RPMI7951 (cell line): ENCODE measurements around the gene PAPOLG. TPM values are rescaled to one million over a fixed set of nuclear protein-coding genes. Genes with fewer than 3 reads are reported as not detected.
"Not testable (repeated sequence)": the region's sequence is repeated elsewhere in the genome, so short reads cannot be mapped to it uniquely, and the experiment has no call there.

Experiments used
- DNase-seq: peaks from one replicate; pipeline ENCODE4 v3.0.0-alpha.2; 2012; ENCODE audit warnings: low read depth
- total RNA-seq: library from RNA; depleted of rRNA; stranded (reverse); fragments of >200 nt; shearing (Covaris generic); gene quantifications from 2 replicates; pipeline ENCODE4 v1.2.3, GENCODE V29; 2014; rRNA removed

PAPOLG gene
- total RNA-seq, 1 experiment from 2014 or later: 14.8 TPM

DNA sequence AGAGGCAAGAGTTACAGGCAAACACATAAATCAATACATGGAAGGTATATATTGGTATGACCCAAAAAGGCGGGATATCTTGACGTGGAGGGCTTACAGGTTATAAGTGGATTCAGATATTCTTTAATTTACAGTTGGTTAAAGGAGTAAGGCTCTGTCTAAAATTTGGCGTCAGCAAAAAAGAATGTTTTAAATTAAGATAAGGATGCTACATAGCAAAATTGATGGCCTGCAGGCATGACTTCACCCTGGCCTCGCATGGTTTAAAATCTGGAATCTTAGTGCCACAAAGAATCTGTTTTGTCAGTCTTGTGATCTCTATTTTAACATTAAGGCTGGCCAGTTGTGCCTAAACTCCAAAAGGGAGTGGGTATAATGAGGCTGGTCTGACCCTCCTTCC lies 66.9 kb downstream of the PAPOLG start:
- no peak for DNase-seq

DNA sequence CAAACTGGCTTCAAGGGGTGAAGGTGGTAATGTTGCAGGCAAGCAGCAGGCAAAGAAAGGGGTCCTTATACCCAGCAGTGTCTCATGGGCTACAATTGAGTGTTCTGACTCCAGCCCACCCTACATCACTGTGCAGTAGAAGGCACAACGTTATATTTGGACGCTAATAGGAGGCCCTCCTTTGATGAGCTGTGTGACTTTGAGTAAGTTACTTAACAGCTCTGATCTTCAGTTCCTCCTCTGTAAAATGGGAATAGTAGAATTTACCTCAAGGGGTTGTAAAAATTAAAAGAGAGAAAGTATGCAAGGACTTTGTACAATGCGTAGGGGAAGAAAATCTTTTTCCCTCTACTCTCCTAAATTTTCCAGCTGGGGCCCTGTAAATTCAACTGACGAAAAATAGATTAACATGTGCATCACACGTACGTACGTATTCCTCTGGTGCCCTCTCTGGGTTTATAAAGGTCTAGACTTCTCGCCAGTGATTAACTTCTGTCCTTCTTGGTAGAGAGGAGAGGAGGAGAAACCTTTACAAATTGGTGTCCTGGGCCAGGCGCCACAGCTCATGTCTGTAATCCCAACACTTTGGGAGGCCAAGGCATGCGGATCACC lies 67.7 kb downstream of the PAPOLG start:
- no peak for DNase-seq

DNA sequence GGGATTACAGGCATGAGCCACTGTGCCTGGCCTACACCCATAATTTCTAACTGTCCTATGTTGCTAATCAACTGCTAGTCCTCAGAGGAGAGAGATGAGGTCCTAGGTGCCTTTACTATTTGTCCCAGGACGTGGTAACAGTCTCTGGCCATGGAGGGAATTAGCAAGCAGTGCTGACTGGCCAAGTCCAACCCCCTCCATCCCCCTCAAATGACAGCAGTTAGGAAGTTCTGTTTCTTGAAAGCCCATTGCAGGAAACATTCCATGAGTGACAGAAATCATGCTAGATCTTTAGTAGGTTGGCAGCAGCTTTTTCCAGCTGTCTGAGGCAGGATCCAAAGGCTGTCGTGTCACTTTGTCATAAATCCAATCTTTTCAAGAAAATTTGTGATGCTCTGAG lies 69.6 kb downstream of the PAPOLG start:
- DNase-seq: no peak

DNA sequence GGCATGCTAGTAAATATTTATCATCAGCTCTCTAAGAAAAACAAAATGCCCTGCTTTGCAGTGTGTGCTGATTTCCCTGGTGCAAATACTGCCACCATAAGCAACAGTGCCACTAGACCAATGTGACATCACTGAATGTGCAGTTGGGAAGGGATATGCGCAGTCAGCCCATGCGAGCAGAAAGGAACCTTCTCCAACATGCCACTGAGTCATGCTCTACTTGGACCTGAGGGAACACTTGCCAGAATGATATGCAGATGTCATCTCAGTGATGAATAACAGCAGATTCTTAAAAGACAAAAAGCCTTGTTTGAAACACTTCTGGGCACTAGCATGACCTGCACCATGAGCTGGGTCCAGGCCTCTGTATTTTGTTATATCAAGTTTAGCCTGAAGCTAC lies 70.0 kb downstream of the PAPOLG start:
- DNase-seq: no peak

DNA sequence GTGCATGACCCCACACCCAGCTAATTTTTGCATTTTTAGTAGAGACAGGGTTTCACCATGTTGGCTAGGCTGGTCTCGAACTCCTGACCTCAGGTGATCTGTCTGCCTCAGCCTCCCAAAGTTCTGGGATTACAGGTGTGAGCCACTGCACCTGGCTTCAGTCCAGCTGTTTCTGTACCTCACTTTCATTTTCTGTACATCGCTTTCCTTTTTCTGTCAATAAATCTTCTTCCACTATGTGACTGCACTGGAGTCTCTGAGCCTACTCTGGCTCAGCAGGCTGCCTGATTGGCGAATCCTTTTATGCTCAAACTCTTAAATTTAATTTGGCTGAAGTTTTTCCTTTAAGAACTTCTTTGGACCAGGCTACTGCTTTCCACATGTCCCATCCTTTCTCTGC lies 70.8 kb downstream of the PAPOLG start:
- not testable (repeated sequence) for DNase-seq

DNA sequence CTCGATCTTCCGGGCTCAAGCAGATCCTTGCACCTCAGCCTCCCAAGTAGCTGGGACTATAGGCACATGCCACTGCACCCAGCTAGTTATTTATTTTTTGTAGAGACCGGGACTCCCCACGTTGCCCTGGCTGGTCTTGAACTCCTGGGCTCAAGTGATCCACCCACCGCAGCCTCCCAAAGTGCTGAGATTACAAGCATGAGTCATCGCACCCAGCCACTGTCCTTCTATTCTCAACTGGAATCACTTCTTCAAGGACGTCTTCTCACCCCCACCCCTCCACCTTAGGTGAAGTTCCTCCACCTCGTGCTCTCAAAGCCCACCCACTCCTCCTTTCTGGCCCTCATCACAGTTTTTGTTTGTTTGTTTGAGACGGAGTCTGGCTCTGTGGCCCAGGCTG lies 71.3 kb downstream of the PAPOLG start:
- no peak for DNase-seq

GRCh38 chr2:60830991-60831390 lies 74.9 kb downstream of the PAPOLG start:
- DNase-seq: no peak

GRCh38 chr2:60831921-60832320 lies 75.9 kb downstream of the PAPOLG start:
- no peak for DNase-seq

- no peak for DNase-seq
These were observed 76.6 kb downstream of the PAPOLG start for GRCh38 chr2:60832621-60833020.

GRCh38 chr2:60834270-60834717 lies 78.2 kb downstream of the PAPOLG start:
- DNase-seq: no peak

GRCh38 chr2:60836491-60836890 lies 80.4 kb downstream of the PAPOLG start:
- DNase-seq: no peak

- DNase-seq: no peak
These were observed 81.1 kb downstream of the PAPOLG start for GRCh38 chr2:60837123-60837522.

GRCh38 chr2:60838481-60838880 lies 82.4 kb downstream of the PAPOLG start:
- DNase-seq: no peak

DNA sequence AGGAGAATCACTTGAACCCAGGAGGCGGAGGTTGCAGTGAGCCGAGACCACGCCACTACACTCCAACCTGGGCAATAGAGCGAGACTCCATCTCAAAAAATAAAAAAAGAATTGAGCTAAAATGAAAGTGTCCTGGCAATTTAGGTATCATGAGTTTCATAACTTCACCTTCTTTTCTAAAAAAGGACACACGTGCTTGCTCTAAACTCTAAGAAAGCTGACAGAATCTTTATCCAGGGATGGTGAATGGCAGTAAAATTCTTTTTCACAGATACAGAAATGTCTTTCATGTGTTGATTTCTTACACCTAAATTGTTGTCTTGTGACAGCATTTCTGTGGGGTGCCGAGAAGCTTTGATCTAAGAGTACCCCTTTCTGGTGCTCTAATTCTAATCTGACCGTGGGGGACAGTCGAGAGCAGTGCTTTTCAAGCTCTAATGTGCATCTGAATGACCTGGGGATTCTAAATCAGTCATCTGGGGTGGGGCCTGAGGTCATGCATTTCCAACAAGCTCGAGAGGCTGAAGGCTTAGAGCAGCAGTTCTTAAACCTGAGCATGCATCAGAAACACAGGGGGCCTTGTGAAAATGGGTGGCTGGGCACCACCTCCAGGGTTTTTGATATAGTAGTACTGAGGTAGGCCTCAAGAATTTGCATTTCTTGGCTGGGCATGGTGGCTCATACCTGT lies 83.2 kb downstream of the PAPOLG start:
- no peak for DNase-seq

DNA sequence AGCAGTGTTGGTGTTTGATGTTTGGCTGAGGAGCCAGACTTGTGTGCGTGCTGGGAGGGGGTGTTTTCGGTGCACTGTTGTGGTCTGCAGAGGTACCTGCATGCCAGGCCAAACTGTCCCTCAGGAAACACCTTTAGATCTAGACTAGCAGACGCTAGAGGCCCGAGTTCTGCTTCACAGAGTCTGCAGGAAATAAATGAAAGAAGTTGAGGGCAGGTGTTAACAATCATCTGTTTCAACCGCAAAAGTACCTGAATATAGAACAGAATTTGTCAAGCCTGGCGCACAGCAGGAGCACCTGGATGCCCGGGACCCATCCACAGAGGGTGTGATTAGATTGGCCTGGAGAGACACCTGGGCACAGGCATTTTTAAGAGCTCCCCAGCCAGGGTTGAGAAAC lies 84.8 kb downstream of the PAPOLG start:
- DNase-seq: no peak

DNA sequence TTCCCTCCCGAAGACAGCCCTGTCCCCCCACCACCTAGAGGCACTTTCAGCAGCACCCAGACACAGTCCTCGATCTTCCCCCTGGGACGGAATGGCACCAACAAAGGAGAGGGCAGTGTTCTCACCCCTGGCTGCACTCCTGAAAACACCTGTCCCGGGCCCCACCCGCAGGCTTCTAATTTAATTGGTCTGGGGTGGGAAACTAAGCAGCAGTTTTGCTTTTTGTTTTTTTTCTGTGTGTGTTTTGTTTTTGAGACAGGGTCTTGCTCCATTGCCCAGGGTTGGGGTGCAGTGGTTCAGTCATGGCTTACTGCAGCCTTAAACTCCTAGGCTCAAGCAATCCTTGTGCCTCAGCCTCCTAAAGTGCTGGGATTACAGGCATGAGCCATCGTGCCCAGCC lies 86.9 kb downstream of the PAPOLG start:
- no peak for DNase-seq

GRCh38 chr2:60844105-60844504 lies 88.0 kb downstream of the PAPOLG start:
- DNase-seq: no peak

DNA sequence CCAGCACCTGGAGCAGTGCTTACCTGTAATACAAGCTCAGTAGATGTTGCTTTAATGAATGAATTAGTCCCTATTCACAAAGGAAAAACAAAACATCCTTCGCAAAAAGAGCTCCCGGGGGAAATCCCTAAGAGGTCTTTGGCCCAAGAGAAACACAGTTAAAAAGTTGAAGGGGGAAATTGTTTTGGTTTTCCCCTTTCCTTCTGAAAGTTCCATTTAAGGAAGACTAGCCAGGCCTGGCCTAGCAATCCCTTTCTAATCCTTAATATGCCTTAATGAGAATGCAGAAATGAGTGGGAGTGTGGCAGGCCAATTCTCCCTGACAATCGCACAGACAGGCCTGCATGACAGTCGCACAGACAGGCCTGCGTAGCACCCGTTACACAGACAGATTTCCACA lies 91.8 kb downstream of the PAPOLG start:
- DNase-seq: no peak

Other genes starting within 250 kb of the PAPOLG start
- gene BCL11A, start 202.6 kb upstream of the PAPOLG start, total RNA-seq: under 0.01 TPM in 1 of 2 replicates, not detected in the other
- gene REL, start 125.3 kb downstream of the PAPOLG start, total RNA-seq: 6.1 and 6.9 TPM in 2 replicates